GM18861 (cell line): ENCODE measurements around the gene CCDC188.

Experiments used
- ATAC-seq: cut with Tn5 transposase; IDR thresholded peaks from one replicate; pipeline ENCODE4 v1.9.1; 2021; ENCODE audit not compliant: unreplicated experiment

The CCDC188 gene

DNA sequence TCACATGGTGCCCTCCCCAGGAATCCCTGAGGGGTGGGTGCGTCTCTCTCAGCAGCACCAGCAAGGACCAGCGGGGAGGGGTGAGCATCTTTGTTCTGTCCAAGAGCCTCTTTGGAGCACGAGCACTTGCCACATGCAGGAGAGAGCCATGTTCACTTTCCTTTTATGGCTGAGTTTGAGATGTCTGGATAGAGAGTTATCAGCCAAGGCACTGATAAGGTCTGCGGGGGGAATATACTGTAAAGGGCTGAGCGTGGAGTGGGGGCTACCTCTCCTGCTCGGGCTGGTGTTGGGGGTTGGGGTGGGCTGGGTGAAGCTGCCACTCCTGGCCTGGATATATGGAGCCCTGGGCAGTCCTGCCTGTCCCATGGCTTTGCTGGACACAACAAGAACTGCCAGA is 34.9 kb upstream of the CCDC188 start:
- no peak for ATAC-seq

GRCh38 chr22:20184501-20185165 is 33.8 kb upstream of the CCDC188 start:
- no peak for ATAC-seq

- ATAC-seq, result no peak
Measured at GRCh38 chr22:20183823-20184222, 33.0 kb upstream of the CCDC188 start.

- ATAC-seq, result no peak
Measured at GRCh38 chr22:20183101-20183500, 32.2 kb upstream of the CCDC188 start.

DNA sequence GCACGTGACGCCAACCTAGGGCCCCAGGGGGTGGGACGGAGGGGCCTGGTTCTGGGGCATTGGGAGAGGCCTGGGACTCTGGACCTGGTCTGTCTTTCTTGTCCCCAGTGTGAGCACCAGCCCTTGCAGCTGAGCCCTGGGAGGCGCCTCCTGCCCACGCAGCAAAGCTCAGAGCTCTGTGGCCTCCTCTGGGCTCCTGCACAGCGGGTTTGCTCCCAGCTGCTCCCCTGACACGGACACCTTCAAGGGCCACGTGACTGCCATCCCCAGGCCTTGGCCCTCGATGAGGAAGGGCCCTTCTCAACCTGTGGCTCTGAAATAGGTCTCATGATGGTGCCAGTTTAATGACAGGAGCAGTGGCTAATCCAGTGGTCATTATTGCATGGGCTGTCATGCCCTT is 31.5 kb upstream of the CCDC188 start:
- ATAC-seq, result no peak

DNA sequence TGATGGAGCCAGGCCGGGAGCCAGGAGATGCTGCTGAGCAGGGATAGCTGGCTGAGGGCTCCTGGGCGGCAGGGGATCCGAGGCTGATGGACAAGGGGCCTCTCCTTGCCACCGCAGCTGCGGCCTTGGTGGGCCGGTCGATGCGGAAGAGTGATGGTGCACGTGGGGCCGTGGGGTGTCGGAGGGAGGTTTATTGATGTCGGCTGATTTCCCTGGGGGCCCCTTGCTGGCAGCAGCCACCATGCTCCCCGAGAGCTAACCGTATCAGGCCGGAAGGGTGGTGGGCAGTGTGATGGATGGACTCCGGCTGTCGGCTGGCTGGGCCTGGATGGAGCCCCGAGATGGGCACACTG is 31.0 kb upstream of the CCDC188 start:
- no peak for ATAC-seq

DNA sequence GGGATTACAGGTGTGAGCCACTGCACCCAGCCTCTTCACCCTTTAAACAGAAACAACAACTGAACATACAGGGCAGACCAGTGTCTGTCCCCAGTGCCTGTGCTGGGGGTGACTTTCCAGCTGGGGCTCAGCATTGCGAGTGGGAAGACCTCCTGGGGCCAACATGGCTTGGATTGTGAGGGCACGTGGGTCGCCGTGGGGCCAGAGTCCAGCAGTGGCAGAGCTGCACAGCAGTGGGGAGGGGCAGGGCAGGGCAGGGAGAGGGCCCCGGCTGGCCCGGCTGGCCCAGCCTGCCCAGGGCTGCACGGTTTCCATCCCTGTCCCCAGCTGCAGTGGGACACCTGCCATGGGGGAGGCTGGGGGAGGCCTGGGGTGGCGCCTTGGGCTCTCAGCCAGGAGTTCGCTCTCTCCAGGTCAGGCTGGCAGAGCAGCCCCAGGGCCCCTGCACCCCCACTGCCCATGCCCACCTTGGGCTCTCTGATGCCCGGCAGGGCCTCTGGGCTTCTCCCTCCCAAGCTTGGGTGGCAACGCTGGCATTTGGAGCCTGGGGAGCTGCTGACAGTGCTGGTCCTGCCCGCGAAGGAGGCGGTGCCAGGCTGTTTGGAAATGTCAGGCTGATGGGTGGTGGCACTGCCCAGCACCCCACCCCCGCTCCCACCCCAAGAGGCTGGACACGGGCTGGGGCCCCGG is 30.5 kb upstream of the CCDC188 start:
- ATAC-seq, result no peak

GRCh38 chr22:20180640-20181039 is 29.8 kb upstream of the CCDC188 start:
- ATAC-seq, result no peak

DNA sequence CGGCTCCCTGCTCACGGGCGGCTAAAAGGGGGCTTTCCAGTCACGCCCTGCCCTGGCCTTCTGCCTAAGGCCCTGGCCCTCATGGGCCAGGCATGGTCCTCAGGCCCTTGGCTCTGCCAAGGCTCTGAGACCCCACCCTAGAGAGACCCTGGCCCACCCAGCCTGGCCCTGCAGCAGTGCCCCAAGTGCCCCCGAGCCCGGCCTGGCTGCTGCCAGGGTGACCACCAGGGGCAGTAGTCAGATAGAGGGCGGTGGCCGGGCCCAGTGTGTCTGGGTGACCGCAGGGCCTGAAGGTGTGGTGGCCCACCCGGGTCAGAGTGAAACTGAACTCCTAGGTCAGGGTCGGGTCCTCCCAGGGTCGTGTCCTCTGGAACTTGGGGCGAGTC is 29.4 kb upstream of the CCDC188 start:
- no peak for ATAC-seq

- no peak for ATAC-seq
Measured at GRCh38 chr22:20179455-20180244, 28.8 kb upstream of the CCDC188 start.

DNA sequence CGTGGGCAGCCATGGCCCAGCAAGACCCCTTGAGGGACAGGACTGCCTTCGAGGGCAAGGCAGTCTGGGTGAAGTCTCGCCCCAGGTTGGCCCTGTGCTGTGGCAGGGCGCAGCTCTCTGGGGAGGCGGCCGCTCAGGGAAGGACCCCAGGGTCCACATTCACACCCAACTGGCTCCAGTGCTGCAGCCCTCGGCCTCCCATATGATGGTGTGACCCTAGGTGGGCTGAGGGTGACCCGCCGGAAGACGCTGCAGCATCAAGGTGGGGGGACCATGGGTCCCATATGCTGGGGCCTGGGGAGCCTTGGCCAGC is 28.0 kb upstream of the CCDC188 start:
- ATAC-seq, result no peak

DNA sequence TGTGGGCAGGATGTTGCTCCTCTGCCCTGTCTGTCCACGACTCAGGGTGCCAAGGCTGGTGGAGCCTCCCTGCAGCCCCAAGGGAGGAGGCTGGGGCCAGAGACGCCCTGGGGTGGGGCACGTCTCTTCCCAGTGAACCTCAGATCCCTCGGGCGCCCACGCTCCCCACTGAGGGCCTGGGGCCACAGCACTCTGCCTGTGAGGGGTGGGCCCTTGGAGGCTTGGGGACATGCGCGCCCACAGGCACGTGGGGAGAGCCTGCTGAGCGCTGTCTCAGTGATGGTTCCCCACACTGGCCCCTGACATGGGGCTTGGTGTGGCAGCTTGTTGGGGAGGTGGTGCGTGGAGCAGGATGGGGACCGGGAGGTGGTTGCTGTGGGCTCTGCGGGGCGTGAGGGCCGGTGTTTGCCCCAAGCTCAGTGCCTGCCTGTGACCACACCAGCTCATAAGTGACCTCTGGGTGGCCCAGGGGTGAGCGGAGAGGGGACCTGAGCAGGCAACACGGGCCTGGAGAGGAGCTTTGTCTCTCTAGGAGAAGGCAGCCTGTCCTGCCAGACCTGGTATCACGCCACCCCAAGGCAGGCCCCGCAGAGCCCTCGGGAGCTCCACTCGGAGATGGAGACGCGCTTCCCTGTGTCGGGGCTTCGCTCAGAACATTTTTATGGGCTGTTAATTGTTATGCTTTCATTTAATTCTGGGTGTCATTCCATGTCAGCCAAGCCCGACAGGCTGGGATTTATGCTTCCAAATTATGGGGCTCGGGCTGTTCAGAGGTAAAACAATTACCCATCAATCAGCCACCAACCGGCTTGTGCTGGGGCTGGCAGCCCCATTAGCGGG is 27.4 kb upstream of the CCDC188 start:
- ATAC-seq, result no peak

GRCh38 chr22:20177217-20177911 is 26.5 kb upstream of the CCDC188 start:
- no peak for ATAC-seq

- no peak for ATAC-seq
Measured at GRCh38 chr22:20176421-20177085, 25.7 kb upstream of the CCDC188 start.

DNA sequence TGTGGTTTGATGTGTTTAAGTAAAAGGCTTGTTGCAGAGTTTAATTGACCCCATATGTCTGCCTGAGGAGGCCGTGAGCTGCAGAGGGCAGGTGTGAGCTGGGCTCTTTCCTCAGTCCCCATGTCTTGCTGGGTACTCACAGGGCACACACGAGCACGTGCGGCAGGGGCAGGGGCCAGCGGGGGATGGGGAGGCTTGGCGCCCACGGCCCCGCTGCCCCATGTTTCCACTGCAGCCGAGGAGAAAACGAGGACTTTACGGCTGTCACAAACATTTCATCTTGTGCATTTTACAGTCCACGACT is 24.7 kb upstream of the CCDC188 start:
- ATAC-seq, result no peak

DNA sequence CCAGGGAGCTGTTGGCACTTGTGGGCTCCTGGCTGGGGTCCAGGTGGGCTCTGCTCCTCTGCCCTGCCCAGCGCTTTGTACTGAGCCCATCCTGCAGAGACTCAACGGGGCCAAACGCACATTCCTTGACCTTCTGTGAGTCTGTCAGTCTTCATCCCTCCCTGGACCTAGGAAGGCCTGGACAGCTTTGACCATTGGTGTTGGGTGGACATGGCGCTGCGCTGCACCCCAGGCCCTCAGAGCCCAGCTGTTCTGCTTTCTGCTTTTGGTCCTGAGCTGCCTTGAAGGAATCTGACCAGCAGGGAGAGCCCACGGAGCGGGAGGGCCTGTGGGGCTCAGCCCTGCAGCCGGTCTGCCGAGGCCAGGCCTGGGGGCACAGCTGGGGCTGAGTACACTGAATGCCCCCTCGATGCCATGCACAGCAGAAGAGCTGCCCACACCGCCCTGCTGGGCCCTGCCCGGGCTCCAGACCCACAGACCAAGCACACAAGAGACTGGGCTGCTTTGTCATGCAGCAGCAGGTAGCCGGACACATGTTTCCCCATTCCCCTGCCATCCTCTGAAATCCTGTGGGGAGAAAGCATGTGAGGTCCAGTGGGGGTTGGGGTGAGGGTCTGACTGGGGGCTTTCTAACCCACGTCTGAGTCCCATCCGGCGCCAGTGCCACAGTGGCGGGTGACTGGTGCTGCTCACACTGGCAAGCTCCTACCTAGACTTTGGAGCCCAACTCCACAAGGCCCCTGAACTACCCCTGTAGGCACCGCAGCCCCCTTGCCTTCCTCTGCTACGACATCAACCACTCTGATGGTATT is 24.1 kb upstream of the CCDC188 start:
- no peak for ATAC-seq

DNA sequence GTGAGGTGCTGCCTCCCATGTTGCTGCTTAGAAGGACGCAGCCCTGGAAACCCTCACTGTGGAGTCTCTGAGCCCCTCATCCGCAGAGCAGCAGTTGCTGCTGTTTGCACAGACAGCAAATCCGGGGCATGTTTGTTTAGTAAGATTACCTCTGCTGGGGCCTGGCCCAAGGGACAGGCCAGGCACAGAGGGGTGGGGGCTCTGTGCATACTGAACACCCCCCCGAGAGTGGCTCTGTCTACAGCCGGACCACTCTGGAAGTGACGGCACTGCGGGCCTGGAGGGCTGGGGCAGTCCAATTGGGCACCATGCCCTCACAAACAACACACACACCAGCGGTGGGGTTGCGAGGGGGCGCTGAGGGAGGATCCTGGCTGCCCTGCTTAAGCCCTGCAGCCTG is 22.9 kb upstream of the CCDC188 start:
- ATAC-seq, result no peak

GRCh38 chr22:20173246-20173645 is 22.4 kb upstream of the CCDC188 start:
- no peak for ATAC-seq

- ATAC-seq, result no peak
Measured at GRCh38 chr22:20172141-20172613, 21.3 kb upstream of the CCDC188 start.
